Panc1 (cell line): ENCODE results near the gene PIGU.

Experiments used
- POLR2AphosphoS5 ChIP-seq: IDR thresholded peaks from 2 replicates; pipeline ENCODE4 v1.6.1; 2012; ENCODE audit warnings: mild to moderate bottlenecking, low read depth, low read length, moderate library complexity
- TF ChIP-seq, protein P1 (sequence below): fragments of 450-650 bp; IDR thresholded peaks from 2 replicates; pipeline ENCODE4 v1.5.1; 2017; ENCODE audit warnings: mild to moderate bottlenecking
- TF ChIP-seq, protein P2 (sequence below), 2 experiments: IDR thresholded peaks; 2 replicates each; pipeline ENCODE4 v1.6.1; 2011 to 2012; ENCODE audit warnings: low read depth in 2 of 2, control low read depth in 1 of 2, low read length in 1 of 2, mild to moderate bottlenecking in 1 of 2, moderate library complexity in 1 of 2; ENCODE audit not compliant: insufficient read depth in 1 of 2

- TF ChIP-seq, protein P1, sequence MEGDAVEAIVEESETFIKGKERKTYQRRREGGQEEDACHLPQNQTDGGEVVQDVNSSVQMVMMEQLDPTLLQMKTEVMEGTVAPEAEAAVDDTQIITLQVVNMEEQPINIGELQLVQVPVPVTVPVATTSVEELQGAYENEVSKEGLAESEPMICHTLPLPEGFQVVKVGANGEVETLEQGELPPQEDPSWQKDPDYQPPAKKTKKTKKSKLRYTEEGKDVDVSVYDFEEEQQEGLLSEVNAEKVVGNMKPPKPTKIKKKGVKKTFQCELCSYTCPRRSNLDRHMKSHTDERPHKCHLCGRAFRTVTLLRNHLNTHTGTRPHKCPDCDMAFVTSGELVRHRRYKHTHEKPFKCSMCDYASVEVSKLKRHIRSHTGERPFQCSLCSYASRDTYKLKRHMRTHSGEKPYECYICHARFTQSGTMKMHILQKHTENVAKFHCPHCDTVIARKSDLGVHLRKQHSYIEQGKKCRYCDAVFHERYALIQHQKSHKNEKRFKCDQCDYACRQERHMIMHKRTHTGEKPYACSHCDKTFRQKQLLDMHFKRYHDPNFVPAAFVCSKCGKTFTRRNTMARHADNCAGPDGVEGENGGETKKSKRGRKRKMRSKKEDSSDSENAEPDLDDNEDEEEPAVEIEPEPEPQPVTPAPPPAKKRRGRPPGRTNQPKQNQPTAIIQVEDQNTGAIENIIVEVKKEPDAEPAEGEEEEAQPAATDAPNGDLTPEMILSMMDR = no peak
- TF ChIP-seq POLR2AphosphoS5 = no peak
- TF ChIP-seq, protein P2, sequence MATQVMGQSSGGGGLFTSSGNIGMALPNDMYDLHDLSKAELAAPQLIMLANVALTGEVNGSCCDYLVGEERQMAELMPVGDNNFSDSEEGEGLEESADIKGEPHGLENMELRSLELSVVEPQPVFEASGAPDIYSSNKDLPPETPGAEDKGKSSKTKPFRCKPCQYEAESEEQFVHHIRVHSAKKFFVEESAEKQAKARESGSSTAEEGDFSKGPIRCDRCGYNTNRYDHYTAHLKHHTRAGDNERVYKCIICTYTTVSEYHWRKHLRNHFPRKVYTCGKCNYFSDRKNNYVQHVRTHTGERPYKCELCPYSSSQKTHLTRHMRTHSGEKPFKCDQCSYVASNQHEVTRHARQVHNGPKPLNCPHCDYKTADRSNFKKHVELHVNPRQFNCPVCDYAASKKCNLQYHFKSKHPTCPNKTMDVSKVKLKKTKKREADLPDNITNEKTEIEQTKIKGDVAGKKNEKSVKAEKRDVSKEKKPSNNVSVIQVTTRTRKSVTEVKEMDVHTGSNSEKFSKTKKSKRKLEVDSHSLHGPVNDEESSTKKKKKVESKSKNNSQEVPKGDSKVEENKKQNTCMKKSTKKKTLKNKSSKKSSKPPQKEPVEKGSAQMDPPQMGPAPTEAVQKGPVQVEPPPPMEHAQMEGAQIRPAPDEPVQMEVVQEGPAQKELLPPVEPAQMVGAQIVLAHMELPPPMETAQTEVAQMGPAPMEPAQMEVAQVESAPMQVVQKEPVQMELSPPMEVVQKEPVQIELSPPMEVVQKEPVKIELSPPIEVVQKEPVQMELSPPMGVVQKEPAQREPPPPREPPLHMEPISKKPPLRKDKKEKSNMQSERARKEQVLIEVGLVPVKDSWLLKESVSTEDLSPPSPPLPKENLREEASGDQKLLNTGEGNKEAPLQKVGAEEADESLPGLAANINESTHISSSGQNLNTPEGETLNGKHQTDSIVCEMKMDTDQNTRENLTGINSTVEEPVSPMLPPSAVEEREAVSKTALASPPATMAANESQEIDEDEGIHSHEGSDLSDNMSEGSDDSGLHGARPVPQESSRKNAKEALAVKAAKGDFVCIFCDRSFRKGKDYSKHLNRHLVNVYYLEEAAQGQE (IDR thresholded peaks at IDR 0.05; ENCODE audit: insufficient read depth in 1 of 2, low read depth in 2 of 2, low read length in 1 of 2) = no peak
Measured at GRCh38 chr20:34703061-34703423, 26.1 kb upstream of the PIGU start.
